NCI-H1694 treated with DMSO at 0.1 percent for 48 hours (cell line): ENCODE results near the gene FGD4.
"Not testable (repeated sequence)": the region's sequence is repeated elsewhere in the genome, so short reads cannot be mapped to it uniquely, and the experiment has no call there.

Source experiments
- DNase-seq: peaks from one replicate; lab custom pipeline; 2025; lab: John Stamatoyannopoulos, UW

Gene FGD4

DNA sequence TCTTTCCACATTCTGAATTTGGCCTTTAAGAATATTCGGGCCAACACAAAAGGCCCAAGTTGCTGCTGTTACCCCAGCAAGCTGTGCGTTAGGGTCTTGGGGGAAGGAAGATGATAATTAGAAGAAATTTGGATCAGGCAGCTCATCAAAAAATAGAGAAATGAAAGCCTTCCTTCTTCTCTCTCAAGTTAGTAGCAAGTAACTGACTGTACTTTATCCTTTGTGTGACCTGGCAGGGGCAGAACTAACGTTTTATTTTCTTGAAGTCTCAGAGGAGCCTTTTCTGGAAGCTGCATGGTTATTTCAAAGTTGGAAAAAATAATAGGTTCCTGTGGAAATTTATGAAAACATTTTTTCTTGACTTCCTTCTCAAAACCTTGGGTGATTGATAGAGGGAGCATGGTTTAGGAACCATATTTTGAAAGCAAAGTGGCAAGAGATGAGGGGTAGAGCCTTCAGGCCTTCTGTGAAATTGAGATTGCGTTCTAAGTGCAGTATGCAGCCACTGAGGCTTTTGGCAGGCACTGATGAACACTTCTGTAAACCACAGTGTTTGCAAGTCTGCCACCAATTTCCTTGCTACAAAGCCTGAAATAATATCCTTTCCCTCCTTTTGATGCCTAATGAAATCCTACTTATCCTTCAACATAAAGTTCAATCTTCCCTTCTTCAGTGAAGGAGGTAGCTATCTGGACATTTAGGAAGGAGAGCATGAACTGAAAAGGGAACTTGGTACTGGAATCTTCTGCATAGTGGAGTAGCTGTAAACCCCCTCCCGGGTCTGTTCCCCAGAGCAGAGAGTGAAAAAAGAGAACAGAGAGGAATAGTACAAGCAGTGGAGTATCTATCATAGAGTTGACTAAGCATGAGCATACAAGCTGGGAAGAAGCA, 123.2 kb downstream of the FGD4 start:
- DNase-seq: no peak

- not testable (repeated sequence) for DNase-seq
Measured at GRCh38 chr12:32525802-32526201, 126.4 kb downstream of the FGD4 start.

- not testable (repeated sequence) for DNase-seq
Measured at GRCh38 chr12:32526343-32526742, 127.0 kb downstream of the FGD4 start.

DNA sequence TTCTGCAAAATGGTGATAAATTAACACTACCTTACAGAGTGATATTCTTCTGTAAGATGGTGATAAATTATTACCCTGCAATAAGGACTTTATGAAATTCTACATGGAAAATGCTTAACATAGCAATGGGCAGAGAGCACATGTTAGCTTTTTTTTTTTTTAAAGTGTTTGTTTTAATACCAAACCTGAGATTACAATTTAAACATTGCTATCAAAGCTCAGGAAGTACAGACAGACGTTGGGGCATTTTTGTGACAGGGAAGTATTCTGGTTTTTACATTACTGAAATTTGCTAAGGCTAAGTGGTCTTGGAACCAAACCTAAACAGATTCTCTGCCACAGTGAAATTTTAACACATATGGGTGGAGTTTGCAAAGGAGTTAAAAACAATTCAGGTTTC, 133.1 kb downstream of the FGD4 start:
- no peak for DNase-seq

- DNase-seq: no peak
Measured at GRCh38 chr12:32532951-32533350, 133.6 kb downstream of the FGD4 start.

DNA sequence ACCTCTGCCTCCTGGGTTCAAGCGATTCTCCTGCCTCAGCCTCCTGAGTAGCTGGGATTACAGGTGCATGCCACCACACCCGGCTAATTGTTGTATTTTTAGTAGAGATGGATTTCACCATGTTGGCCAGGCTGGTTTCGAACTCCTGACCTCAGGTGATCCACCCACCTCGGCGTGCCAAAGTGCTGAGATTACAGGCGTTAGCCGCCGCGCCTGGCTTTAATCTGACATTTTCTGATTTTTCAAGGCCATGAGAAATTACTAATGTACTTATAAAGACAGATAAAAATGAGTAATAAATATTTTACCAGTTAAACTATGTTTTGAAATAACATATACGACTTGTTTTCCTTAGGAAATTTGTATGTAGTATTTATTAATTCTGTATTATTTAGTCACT, 134.1 kb downstream of the FGD4 start:
- DNase-seq: not testable (repeated sequence)

DNA sequence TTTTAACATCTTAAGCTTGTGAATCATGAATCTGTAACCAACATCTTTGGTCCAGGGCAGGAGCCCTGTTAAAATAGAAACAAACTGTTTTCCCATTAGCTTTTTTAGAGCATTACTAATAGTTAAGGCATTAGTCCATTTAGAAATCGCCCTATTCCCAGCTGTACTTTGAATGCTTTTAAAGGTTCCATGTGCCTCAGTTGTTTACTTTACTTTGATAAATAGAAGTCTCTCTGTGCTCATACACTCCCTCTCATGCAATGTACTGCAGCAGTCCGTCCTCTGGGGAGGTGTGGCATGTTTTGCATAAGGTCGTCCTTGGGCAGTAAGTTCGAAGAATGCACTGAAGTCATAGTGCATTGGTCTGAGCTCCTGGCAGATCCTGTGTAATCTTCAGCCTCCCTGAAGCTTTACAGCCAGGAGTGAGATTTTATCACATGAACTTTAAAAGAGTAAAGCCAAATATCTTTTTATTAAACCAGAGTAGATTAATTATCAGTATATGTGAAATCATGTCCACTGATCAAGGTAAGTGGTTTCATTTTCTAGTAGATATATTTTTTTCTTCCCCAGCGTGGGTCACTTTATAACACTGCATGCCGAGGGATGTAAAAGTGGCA, 134.7 kb downstream of the FGD4 start:
- DNase-seq: no peak

DNA sequence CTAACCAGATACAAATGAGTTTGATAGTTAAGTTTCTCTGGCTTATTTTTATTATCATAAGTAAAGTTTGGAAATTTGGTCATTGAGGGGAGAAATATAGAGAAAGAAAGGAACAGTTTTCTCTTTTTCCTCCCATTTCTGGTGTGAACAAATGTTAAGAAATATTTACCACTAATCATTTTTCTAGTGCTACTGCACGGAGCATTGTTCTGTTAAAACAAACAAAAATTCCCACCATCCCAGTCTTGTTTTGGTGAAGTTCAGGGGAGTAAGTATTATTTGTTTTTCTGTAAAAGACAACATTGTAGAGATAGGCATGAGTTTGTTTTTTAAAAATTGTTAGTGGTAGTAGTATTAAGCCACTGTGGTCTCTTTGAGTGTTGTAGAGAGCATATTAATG, 135.3 kb downstream of the FGD4 start:
- DNase-seq: no peak

- DNase-seq: peak; percentile 87
Measured at GRCh38 chr12:32535288-32535999, 136.1 kb downstream of the FGD4 start.

DNA sequence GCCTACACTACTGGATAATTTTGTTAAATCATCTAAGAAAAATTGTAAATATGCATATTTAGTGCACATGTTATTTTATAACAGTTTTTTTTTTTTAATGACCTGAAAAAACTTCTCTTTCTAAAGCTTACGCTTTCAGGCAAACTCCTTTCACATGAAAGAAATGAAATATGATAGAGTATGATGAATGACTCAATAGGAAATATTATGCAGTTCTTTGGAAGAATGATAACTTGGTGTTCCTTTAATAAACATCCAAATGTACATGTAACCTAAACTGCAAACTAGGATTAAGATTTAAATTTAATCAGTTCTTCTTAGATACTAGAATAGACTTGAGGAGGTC, 136.6 kb downstream of the FGD4 start:
- no peak for DNase-seq

DNA sequence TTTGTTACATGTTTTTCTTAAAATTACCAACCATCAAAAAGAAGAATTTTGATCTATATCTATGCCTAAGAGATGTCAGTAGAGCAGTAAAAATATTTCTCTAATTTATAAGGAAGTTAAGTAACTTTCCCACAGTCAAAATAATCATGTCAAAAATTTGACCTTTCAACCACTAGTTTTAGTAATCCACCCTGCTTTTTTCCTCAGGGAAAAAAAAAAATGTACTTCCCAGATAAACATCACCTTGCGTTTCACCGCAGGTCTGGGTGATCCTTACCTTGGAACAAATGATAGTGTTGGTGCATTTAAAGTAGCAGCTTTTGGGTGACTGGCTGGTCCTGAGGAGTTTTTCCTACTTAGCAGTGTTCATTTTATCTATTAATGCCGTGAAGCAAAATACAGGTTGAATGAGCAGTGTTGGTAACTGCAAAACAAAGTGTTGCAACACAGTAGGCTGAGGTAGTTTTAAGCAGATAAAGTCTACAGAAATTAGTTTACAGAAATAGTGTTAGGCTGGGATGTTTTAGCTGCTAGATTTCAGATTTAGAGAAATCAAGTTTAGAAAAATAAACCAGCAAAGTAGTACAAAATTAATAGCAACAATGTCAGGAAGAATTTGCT, 142.5 kb downstream of the FGD4 start:
- DNase-seq: no peak

GRCh38 chr12:32542428-32543229, 143.3 kb downstream of the FGD4 start:
- DNase-seq: no peak

DNA sequence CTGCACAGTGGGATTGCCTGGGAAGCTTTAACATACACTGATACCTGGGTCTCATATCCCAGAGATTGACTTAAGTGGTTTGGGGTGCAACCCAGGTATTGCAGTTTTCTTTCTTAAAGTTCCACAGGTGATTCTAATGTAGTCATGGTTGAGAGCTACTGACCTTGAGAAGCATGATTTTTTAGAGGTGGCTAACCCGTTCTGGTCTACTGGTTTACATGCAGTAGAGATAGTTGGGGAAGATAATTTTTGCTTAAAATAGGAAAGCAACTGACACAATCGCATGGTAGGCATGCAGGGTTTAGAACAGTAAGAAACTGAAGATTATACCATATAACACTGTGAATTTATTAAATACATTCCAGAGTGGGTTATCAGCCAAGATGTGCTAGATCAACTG, 145.5 kb downstream of the FGD4 start:
- no peak for DNase-seq

DNA sequence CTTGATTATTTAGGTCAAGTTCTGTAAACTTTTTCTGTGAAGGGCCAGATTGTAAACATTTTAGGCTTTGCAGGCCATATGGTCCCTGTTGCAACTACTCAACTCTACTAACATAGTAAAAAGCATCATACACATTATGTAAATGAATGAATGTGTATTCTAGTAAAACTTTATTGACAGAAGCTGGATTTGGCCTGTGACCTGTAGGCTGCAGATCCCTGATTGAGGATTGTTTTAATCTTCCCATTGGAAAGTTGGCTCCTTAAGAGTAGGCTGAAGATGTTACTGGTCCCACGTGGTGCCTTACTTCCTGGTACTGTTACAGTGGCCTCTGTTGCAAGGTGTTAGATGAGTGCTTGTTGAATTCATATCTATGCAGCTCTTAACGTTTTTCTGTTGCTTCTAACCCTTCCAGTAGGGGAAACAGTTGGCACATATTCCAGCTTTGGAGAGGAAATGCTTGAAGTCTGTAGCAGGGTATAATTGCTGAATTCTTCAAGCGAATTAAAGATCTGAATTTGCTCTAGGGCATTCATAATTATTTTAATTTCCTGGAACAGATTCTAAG, 146.1 kb downstream of the FGD4 start:
- no peak for DNase-seq

GRCh38 chr12:32546272-32546671, 146.9 kb downstream of the FGD4 start:
- no peak for DNase-seq

DNA sequence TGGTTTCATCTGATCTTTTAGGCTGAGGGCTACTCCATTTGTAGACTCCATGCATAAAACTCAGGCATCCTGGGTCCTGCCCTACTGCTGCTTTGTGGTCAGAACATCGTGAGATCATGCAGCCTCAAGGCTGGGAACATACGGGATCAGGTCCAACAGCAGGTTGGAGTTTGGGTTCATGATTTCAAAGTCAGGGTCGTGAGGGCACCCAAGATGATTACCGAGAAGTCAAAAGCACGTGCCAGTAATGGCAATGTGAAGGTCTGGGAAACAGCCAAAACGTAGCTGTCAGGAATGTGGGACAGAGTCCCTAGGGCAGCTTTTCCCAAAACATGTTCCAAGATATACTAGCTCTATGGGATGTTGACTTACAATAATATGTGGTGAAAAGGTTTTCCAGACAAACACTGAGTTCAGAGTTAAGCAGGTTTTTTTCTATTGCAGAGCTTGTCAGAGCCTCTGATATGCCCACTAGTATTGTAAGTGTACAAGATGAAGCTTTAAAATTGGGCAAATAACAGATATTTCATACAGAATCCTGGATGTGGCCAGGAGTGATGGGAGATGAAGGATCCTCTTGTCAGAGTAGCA, 149.4 kb downstream of the FGD4 start:
- DNase-seq: no peak

- DNase-seq: no peak
Measured at GRCh38 chr12:32549675-32550079, 150.3 kb downstream of the FGD4 start.

GRCh38 chr12:32551058-32551457, 151.7 kb downstream of the FGD4 start:
- DNase-seq: no peak

GRCh38 chr12:32558903-32559302, 159.5 kb downstream of the FGD4 start:
- no peak for DNase-seq

DNA sequence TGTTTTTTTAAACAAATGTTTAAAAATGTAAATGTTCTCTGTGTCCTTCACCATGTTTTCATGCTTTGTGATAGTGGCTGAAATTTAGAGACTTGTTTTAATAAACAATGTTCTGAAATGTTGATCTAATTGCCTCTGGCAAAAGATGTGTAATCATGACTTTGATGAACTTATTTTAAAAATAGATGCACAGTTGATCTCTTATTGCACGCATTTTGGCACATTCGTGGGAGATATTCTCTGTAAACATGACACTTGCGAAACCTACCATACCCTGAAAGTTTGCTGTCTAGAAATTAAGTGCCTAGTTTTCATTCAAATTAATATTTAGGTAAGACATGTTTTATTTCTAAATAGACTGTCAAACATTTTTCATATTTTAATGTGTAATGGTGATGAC, 160.1 kb downstream of the FGD4 start:
- DNase-seq: no peak

DNA sequence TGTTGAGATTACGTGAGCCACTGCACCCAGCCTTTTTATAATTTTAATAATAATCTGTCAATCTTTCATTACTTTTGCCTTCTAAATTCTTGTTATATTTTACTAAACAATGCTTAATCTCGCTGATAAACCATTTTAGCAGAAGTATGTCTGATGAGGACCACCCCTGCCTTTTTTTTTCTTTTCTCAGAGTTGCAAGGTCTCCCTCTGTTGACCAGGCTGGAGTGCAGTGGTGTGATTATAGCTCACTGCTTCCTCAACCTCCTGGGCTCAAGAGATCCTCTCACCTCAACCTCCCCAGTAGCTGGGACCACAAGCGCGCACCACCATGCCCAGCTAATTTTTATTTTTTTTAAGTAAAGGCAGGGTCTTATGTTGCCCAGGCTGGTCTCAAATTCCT, 161.2 kb downstream of the FGD4 start:
- DNase-seq: no peak
